ENCODE measurements around the gene TMEM94. TPM values are rescaled to one million over a fixed set of nuclear protein-coding genes. Genes with fewer than 3 reads are reported as not detected.
A peak's percentile ranks its signal among the peaks of the same experiment; 100 is the strongest.

Gene TMEM94
- total and polyA plus RNA-seq, 2 of the 13 experiments (the other 11 are each of a cell fraction or from before 2014, with no cell fraction given) = 32.6 to 134 TPM

- TF ChIP-seq, protein P1, sequence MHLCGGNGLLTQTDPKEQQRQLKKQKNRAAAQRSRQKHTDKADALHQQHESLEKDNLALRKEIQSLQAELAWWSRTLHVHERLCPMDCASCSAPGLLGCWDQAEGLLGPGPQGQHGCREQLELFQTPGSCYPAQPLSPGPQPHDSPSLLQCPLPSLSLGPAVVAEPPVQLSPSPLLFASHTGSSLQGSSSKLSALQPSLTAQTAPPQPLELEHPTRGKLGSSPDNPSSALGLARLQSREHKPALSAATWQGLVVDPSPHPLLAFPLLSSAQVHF (CRISPR knock-in tag; IDR thresholded peaks at IDR 0.05) = no peak
- TF ChIP-seq ETV6 (CRISPR knock-in tag; conservative IDR thresholded peaks at IDR 0.05) (0 out of 2 replicates have a peak, but pooled peaks have one; percentile 40), TGIF2 (CRISPR knock-in tag; IDR thresholded peaks at IDR 0.05) (peak; percentile 92), ZBTB39 (CRISPR knock-in tag; IDR thresholded peaks at IDR 0.05) (no peak), CHD4 (IDR thresholded peaks at IDR 0.05; ENCODE audit: borderline replicate concordance, low read length) (peak; percentile 80; the same call in 1 of the 2 replicates), ZBTB38 (CRISPR knock-in tag; IDR thresholded peaks at IDR 0.05) (peak; percentile 83), RCOR2 (CRISPR knock-in tag; IDR thresholded peaks at IDR 0.05) (peak; percentile 66; the same call in 1 of the 2 replicates), ZEB1 (IDR thresholded peaks at IDR 0.05; ENCODE audit: insufficient replicate concordance, low read depth) (no peak), NCOA2 (CRISPR knock-in tag; IDR thresholded peaks at IDR 0.05) (peak; percentile 89), TCF7 (IDR thresholded peaks at IDR 0.05; ENCODE audit: low read depth) (no peak), ZNF564 (CRISPR knock-in tag; IDR thresholded peaks at IDR 0.05) (no peak), ZNF282 (IDR thresholded peaks at IDR 0.05; ENCODE audit: partially characterized antibody) (no peak), SMARCE1 (IDR thresholded peaks at IDR 0.05; ENCODE audit: borderline replicate concordance) (no peak), SRSF4 (IDR thresholded peaks at IDR 0.05; ENCODE audit: low read depth, low read length, poor library complexity, severe bottlenecking) (no peak), ZNF329 (CRISPR knock-in tag; IDR thresholded peaks at IDR 0.05; ENCODE audit: low read depth) (peak; percentile 45; the same call in 1 of the 2 replicates), MBNL3 (CRISPR knock-in tag; conservative IDR thresholded peaks at IDR 0.05) (no peak), HHEX (CRISPR knock-in tag; IDR thresholded peaks at IDR 0.05) (no peak), ZNF17 (CRISPR knock-in tag; IDR thresholded peaks at IDR 0.05) (no peak)
- TF ChIP-seq, protein P2, sequence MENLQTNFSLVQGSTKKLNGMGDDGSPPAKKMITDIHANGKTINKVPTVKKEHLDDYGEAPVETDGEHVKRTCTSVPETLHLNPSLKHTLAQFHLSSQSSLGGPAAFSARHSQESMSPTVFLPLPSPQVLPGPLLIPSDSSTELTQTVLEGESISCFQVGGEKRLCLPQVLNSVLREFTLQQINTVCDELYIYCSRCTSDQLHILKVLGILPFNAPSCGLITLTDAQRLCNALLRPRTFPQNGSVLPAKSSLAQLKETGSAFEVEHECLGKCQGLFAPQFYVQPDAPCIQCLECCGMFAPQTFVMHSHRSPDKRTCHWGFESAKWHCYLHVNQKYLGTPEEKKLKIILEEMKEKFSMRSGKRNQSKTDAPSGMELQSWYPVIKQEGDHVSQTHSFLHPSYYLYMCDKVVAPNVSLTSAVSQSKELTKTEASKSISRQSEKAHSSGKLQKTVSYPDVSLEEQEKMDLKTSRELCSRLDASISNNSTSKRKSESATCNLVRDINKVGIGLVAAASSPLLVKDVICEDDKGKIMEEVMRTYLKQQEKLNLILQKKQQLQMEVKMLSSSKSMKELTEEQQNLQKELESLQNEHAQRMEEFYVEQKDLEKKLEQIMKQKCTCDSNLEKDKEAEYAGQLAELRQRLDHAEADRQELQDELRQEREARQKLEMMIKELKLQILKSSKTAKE (CRISPR knock-in tag; IDR thresholded peaks at IDR 0.05; ENCODE audit: borderline replicate concordance) = peak; percentile 82
These were observed 55.5 kb downstream of the TMEM94 start (continued) for GRCh38 chr17:75511610-75512575.

Data from HepG2 (cell line).